Astrocyte of the cerebellum (primary cell): ENCODE data around the gene FAM98C.

Experiments used
- DNase-seq: peaks from one replicate; pipeline ENCODE4 v3.0.0-alpha.2; 2011; ENCODE audit warnings: low read depth
- H3K4me3 ChIP-seq: 2 replicates; pipeline ENCODE4 v1.5.1; 2011; ENCODE audit warnings: mild to moderate bottlenecking, low read depth, low read length, moderate library complexity
- in situ Hi-C: cut with HindIII; loops from 2 replicates; pipeline ENCODE4 v1.10.0; 2017; ENCODE audit warnings: low sequenced_read_pairs
- TF ChIP-seq, protein P1 (sequence below): IDR thresholded peaks from 2 replicates; pipeline ENCODE4 v1.5.1; 2012; ENCODE audit warnings: low read length, low read depth, moderate library complexity, mild to moderate bottlenecking; ENCODE audit errors: missing control alignments

FAM98C gene

DNA sequence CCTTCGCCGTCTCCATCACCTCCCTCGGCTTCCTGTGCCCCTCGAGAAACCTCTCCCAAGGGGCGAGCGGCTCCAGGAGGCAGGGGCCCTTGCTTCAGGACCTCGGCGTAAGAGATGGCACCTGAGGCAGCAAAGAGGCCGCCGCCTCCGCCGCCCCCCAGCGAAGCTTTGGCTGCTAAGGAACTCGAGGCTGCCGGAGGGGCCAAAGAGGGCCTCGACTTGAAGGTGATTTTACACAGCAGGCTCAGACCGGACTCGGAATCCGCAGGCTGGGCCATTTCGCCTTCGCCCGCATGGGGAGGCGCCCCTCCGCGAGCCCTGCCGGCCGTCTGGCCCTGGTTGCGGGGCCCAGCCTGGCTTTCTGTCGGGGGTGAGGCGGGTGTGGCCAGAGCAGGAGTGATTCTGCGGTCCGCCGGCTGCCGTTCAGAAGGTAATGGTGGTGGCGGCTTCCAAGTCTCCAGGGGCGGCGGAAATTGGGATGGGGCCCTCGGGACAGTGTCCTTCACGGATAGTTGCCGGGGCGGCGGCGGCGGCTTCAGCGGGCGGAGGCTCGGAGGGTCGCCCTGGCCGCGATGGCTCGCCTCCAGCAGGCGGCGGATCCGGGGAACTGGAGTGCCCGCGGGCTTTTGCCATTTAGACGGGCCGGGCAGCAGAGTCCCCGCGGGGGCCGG, 16.5 kb upstream of the FAM98C start:
- DNase-seq = no peak
- in situ Hi-C loops = no loop called here
- no peak overlapping the region for H3K4me3 ChIP-seq

DNA sequence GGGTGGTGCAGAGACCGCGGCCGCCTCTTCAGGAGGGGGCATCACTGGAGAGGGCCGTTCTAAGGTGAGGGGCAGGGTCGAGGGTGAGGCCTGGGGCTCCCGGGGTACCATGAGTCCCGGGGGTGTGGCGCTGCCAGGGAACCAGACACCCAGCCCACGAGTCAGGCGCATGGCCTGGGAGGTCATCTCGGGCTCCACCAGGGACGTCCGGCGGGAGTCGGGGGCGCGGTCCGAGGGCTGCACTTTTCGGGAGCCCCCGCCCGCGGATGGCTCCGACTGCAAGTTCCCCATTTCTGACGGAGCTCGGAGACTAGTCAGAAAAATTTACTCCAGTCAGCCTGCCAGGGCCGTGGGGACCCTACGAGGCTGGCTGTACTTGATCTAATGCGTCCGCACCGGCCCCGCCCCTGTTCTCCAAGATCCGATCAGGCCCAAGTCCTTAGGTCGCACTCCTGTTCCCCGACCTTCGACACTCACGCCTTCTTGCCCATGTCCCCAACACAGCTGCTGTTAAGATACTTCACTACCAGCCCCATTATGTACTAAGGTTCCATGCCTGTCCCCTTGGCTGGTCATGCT, 15.8 kb upstream of the FAM98C start:
- DNase-seq = no peak
- in situ Hi-C loops = no loop called here

More for the DNA sequence above, 16.5 kb upstream of the FAM98C start:
- TF ChIP-seq, protein P1, sequence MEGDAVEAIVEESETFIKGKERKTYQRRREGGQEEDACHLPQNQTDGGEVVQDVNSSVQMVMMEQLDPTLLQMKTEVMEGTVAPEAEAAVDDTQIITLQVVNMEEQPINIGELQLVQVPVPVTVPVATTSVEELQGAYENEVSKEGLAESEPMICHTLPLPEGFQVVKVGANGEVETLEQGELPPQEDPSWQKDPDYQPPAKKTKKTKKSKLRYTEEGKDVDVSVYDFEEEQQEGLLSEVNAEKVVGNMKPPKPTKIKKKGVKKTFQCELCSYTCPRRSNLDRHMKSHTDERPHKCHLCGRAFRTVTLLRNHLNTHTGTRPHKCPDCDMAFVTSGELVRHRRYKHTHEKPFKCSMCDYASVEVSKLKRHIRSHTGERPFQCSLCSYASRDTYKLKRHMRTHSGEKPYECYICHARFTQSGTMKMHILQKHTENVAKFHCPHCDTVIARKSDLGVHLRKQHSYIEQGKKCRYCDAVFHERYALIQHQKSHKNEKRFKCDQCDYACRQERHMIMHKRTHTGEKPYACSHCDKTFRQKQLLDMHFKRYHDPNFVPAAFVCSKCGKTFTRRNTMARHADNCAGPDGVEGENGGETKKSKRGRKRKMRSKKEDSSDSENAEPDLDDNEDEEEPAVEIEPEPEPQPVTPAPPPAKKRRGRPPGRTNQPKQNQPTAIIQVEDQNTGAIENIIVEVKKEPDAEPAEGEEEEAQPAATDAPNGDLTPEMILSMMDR = no peak

DNA sequence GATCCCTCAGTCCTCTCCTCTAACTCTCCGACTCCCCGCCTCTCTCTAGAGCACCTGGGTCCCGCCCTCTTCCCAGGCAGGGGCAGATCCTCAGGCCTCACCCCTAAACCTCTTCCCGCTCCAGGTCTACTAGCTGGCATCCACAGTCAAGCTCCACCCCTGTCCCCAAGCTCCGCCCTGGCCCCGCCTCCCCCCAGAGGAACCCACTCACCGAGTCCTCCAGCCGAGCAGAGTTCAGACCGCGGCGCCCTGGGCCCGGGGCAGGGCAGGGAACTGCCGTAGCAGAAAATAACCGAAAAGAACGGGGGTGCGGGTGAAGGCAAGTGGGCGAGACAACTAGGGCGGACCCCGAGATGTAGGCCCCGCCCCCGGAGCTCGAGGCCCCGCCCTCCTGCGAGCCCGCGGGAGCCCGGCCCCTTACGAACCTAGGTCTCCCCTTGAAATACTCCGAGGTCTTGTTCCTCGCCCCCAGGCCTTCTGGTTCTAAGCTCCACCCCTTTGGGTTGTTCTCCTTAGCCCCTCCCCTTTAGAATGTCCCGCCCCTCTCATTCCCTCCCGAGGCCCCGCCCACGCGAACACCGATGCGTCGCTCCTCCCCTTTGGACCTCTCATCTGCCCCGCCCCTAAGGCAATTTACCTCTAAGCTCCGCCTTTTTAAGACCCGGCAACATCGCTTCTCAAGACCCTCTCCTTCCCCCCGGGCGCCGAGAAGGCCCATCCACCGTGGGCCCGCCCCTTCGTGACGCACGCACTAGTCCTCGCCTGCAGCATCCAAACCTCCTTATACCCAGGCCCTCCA, 15.1 kb upstream of the FAM98C start, which contains the start of gene GGN:
TSS of gene GGN (minus strand) at position 485 of the 799 bp plus-strand sequence. CDS start 773 bp downstream, outside the sequence.
- TF ChIP-seq, protein P1 = no peak
- in situ Hi-C loops = no loop called here
- peak; percentile 80 for DNase-seq
- H3K4me3 ChIP-seq = peak within 1 kb of the TSS; percentile 81

More for the DNA sequence above, 15.8 kb upstream of the FAM98C start:
- H3K4me3 ChIP-seq = peak overlapping the region; percentile 81
- TF ChIP-seq, protein P1 = no peak

DNA sequence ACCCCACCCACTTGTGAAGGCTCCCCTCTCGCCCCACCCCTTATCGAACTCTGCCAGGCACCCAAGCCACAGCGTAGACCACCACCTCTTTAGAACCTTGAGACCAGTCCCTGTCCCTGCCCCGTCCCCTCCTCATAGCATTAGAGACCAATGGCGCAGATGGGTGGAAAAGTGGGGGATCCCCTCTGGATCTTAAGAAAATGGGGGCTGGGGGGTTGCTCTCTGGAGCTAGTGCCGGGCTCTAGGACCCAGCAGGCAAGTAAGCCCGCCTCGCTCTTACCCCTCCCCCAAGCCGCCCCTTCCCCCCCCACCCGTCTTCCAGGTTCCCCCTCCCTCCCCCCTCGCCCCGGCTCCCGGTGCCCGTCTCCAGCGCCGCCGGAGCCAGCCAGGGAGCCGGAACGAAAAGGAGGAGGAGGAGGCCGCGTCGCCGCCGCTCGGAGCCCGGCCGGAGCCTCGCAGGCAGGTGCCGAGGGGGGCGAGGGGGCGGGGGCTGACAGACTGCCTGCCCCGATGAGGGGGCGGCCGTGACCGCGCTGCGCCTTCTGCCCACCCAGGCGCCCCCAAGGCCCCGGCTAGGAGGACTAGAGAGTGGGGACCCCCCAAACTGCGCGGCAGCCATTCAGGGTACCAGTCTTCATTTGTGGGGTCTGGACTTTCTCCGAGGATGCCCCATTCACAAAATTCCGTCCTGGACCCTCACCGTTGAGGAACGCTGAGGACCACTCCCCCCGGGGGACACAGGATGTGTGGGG, 14.4 kb upstream of the FAM98C start, which contains the start of gene SPRED3:
TSS of gene SPRED3 (plus strand) at position 349 of the 752 bp plus-strand sequence. CDS start 1,606 bp downstream, outside the sequence.
- no peak for DNase-seq
- in situ Hi-C loops = no loop called here
- peak within 1 kb of the TSS; percentile 81 for H3K4me3 ChIP-seq
- TF ChIP-seq, protein P1 = no peak

DNA sequence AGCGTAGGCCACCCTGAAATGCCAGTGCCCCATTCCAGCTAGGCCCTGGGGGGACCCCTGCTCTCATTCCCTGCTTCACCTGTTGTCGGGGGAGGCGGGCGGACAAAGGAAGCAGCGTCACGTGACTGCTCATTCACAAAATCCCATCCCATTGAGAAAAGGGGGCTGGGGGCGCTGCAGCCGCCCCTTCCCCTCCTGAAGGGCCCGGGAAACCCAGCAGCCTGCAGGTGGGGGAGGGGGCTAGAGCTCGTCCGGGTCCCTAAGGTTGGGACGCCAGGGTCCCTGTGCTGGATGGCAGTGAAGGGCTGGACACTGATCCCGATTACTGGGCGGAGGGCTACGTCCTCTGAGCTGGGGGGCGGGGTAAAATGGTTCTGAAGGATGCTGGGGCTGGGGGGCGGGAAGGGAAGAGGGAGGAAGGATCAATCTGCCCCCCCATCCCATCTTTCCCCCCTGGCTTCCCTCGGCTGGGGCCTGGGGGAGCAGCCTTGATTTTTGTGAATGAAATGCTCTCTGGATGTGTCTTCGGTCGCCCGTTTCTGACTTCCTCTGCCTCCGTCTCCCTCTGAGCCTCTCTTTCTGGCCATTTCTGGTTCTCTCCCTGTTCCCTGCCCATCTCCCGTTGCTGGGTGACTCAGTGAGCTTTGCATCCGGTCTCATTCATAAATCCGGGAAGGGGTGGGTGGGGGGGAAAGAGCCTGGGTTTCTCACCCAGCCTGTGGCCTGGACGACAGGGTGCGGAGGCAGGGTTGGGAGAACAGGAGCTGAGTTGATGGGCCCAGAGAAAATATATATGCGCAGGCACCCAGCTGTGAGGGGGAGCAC, 13.6 kb upstream of the FAM98C start:
- peak overlapping the region; percentile 81 for H3K4me3 ChIP-seq
- peak; percentile 42 for DNase-seq
- TF ChIP-seq, protein P1 = no peak
- in situ Hi-C loops = no loop called here
